Hematopoietic multipotent progenitor cell treated with erythropoietin and hydrocortisone succinate and interleukin-3 and kit ligand, for 8 days (in vitro differentiated cells): Measurements from ENCODE around the gene TOR2A.

Experiments used
- DNase-seq: peaks from one replicate; pipeline ENCODE4 v3.0.0-alpha.2; 2015

The TOR2A gene

GRCh38 chr9:127741831-127742434, 6.8 kb upstream of the TOR2A start:
- DNase-seq, result no peak

- DNase-seq, result no peak
These were observed 4.7 kb upstream of the TOR2A start for GRCh38 chr9:127739614-127740330.

GRCh38 chr9:127738666-127739065, 3.6 kb upstream of the TOR2A start:
- DNase-seq, result no peak

- DNase-seq, result no peak
These were observed 564 bp upstream of the TOR2A start for GRCh38 chr9:127735530-127736185.

GRCh38 chr9:127734247-127734746, 797 bp downstream of the TOR2A start:
- DNase-seq, result no peak

- DNase-seq, result no peak
These were observed 1.5 kb downstream of the TOR2A start for GRCh38 chr9:127733614-127734013.

- DNase-seq, result no peak
These were observed 2.6 kb downstream of the TOR2A start for GRCh38 chr9:127732444-127732843.

GRCh38 chr9:127731938-127732337, 3.2 kb downstream of the TOR2A start:
- DNase-seq, result no peak

- DNase-seq, result no peak
These were observed 4.2 kb downstream of the TOR2A start for GRCh38 chr9:127730799-127731410.

- DNase-seq, result no peak
These were observed 4.8 kb downstream of the TOR2A start for GRCh38 chr9:127730262-127730661.

- no peak for DNase-seq
These were observed 5.4 kb downstream of the TOR2A start for GRCh38 chr9:127729522-127730256.

- no peak for DNase-seq
These were observed 6.3 kb downstream of the TOR2A start for GRCh38 chr9:127728808-127729207.

- no peak for DNase-seq
These were observed 8.2 kb downstream of the TOR2A start for GRCh38 chr9:127726871-127727270.

- no peak for DNase-seq
These were observed 11.1 kb downstream of the TOR2A start for GRCh38 chr9:127724012-127724411.

- no peak for DNase-seq
These were observed 11.7 kb downstream of the TOR2A start for GRCh38 chr9:127723444-127723843.

- DNase-seq, result no peak
These were observed 12.1 kb downstream of the TOR2A start for GRCh38 chr9:127723013-127723412.

- no peak for DNase-seq
These were observed 12.9 kb downstream of the TOR2A start for GRCh38 chr9:127722055-127722745.

- no peak for DNase-seq
These were observed 13.7 kb downstream of the TOR2A start for GRCh38 chr9:127721391-127721821.

GRCh38 chr9:127720865-127721227, 14.2 kb downstream of the TOR2A start:
- no peak for DNase-seq

GRCh38 chr9:127720031-127720864, 14.8 kb downstream of the TOR2A start:
- no peak for DNase-seq

- no peak for DNase-seq
These were observed 17.3 kb downstream of the TOR2A start for GRCh38 chr9:127717766-127718165.
